GM23248 (cell line): ENCODE measurements around the gene SH3PXD2A. TPM values are rescaled to one million over a fixed set of nuclear protein-coding genes. Genes with fewer than 3 reads are reported as not detected.
A peak's percentile ranks its signal among the peaks of the same experiment; 100 is the strongest.

ENCODE experiments used
- DNase-seq: peaks from one replicate; pipeline ENCODE4 v3.0.0-alpha.2; 2015
- H2AFZ ChIP-seq: fragments of 200-600 bp; sonication (generic); 2 replicates; pipeline ENCODE4 v1.6.1; 2016; ENCODE audit warnings: antibody characterized with exemption
- H3F3A ChIP-seq: fragments of 200-600 bp; sonication (generic); 2 replicates; pipeline ENCODE4 v1.6.1; 2016; ENCODE audit warnings: mild to moderate bottlenecking, antibody characterized with exemption, mixed run types; ENCODE audit not compliant: insufficient read depth
- H3K27ac ChIP-seq: fragments of 200-600 bp; sonication (generic); 2 replicates; pipeline ENCODE4 v1.5.1; 2016; ENCODE audit warnings: mild to moderate bottlenecking
- H3K27me3 ChIP-seq: fragments of 200-600 bp; sonication (generic); replicated peaks from 2 replicates; pipeline ENCODE4 v1.6.1; 2016; ENCODE audit warnings: mild to moderate bottlenecking; ENCODE audit not compliant: insufficient read depth
- H3K36me3 ChIP-seq: fragments of 200-600 bp; sonication (generic); 2 replicates; pipeline ENCODE4 v1.6.1; 2016; ENCODE audit warnings: low read depth, mild to moderate bottlenecking
- H3K4me1 ChIP-seq: fragments of 200-600 bp; sonication (generic); 2 replicates; pipeline ENCODE4 v1.6.1; 2016; ENCODE audit warnings: mild to moderate bottlenecking; ENCODE audit not compliant: insufficient read depth
- H3K4me2 ChIP-seq: fragments of 200-600 bp; sonication (generic); one replicate; pipeline ENCODE4 v1.6.1; 2016; ENCODE audit warnings: mild to moderate bottlenecking; ENCODE audit not compliant: unreplicated experiment
- H3K4me3 ChIP-seq: fragments of 200-600 bp; sonication (generic); 2 replicates; pipeline ENCODE4 v1.5.1; 2016; ENCODE audit warnings: mild to moderate bottlenecking
- H3K79me2 ChIP-seq: fragments of 200-600 bp; sonication (generic); 2 replicates; pipeline ENCODE4 v1.6.1; 2016; ENCODE audit warnings: mild to moderate bottlenecking; ENCODE audit not compliant: insufficient read depth
- H3K9ac ChIP-seq: fragments of 200-600 bp; sonication (generic); 2 replicates; pipeline ENCODE4 v1.6.1; 2016; ENCODE audit warnings: mild to moderate bottlenecking
- H3K9me2 ChIP-seq: fragments of 200-600 bp; sonication (generic); 2 replicates; pipeline ENCODE4 v1.6.1; 2016; ENCODE audit warnings: mixed run types, mild to moderate bottlenecking, moderate library complexity; ENCODE audit not compliant: insufficient read depth
- H3K9me3 ChIP-seq: fragments of 200-600 bp; sonication (generic); one replicate; pipeline ENCODE4 v1.6.1; 2017; ENCODE audit warnings: low read depth
- H4K20me1 ChIP-seq: fragments of 200-600 bp; sonication (generic); 2 replicates; pipeline ENCODE4 v1.6.0; 2016; ENCODE audit not compliant: insufficient read depth
- EZH2 ChIP-seq: fragments of 200-600 bp; sonication (generic); IDR thresholded peaks from 2 replicates; pipeline ENCODE4 v1.6.1; 2018; ENCODE audit warnings: antibody characterized with exemption, mild to moderate bottlenecking; ENCODE audit not compliant: insufficient read depth, poor library complexity, severe bottlenecking
- EZH2phosphoT487 ChIP-seq: fragments of 200-600 bp; sonication (generic); IDR thresholded peaks from 2 replicates; pipeline ENCODE4 v1.6.1; 2018; ENCODE audit warnings: antibody characterized with exemption, moderate library complexity, mild to moderate bottlenecking, low read depth; ENCODE audit not compliant: insufficient read depth
- WGBS, 2 experiments: methylation state at CpG; one replicate each; pipeline ENCODE4 v1.1.6; 2015 to 2017; ENCODE audit warnings: low lambda C conversion rate in 2 of 2, low coverage in 1 of 2; ENCODE audit errors: missing lambda C conversion rate in 2 of 2; 5-methylcytosine and 5-hydroxymethylcytosine counted together
- in situ Hi-C: fragments of 300-500 bp; cut with MboI; formaldehyde crosslinking; loops from 2 replicates; pipeline ENCODE4 v1.15.0; 2020
- polyA plus RNA-seq: library from polyadenylated mRNA; unstranded; fragments of >200 nt; fragmentation: Nextera tagmentation; extraction: Ambion mirVana; gene quantifications from 2 replicates; pipeline ENCODE4 v1.2.1, GENCODE V29; 2016
- total RNA-seq: library from RNA; depleted of rRNA; stranded (reverse); fragments of >200 nt; shearing (Covaris generic); gene quantifications from 2 replicates; pipeline ENCODE4 v1.2.3, GENCODE V29; 2014

SH3PXD2A gene
- total and polyA plus RNA-seq, 2 experiments from 2014 or later = 34.0 to 58.0 TPM

- H3K79me2 ChIP-seq = no peaks in the 10 kb centered on the region
- H3K9ac ChIP-seq = no peak overlapping the region
- H3K27me3 ChIP-seq = no peaks in the 10 kb centered on the region
- no peaks in the 10 kb centered on the region for H3K9me2 ChIP-seq
- H3K4me2 ChIP-seq = no peak overlapping the region
- 79 to 89% methylated on average over 3 to 4 of the region's 4 CpGs for WGBS, 2 experiments
- no peak overlapping the region for H3K27ac ChIP-seq
- TF ChIP-seq EZH2phosphoT487 (no peak), EZH2 (no peak)
- peaks cover 19% of the 10 kb centered on the region for H3K4me1 ChIP-seq
- no peaks in the 10 kb centered on the region for H3K36me3 ChIP-seq
- H3K9me3 ChIP-seq = no peaks in the 10 kb centered on the region
- no peak overlapping the region for H3K4me3 ChIP-seq
- H3F3A ChIP-seq = peaks cover 23% of the 10 kb centered on the region
- H2AFZ ChIP-seq = no peak overlapping the region
- in situ Hi-C loops = loop anchor here (5.0 to 25.0 kb wide), 2 partner anchors 149 to 499 kb away; no protein-coding TSS in a partner anchor
- no peak for DNase-seq
- no peaks in the 10 kb centered on the region for H4K20me1 ChIP-seq
These were observed 141.7 kb downstream of the SH3PXD2A start for GRCh38 chr10:103713676-103714075.

- Histone ChIP-seq H3K9me3 (no peaks in the 10 kb centered on the region), H3K36me3 (no peaks in the 10 kb centered on the region), H3K4me1 (peaks cover 19% of the 10 kb centered on the region), H4K20me1 (no peaks in the 10 kb centered on the region), H3F3A (peaks cover 23% of the 10 kb centered on the region), H3K27ac (no peak overlapping the region), H2AFZ (no peak overlapping the region), H3K79me2 (no peaks in the 10 kb centered on the region), H3K4me2 (no peak overlapping the region), H3K27me3 (no peaks in the 10 kb centered on the region), H3K4me3 (no peak overlapping the region), H3K9ac (no peak overlapping the region), H3K9me2 (no peaks in the 10 kb centered on the region)
- in situ Hi-C loops = loop anchor here (5.0 to 25.0 kb wide), 2 partner anchors 149 to 499 kb away; no protein-coding TSS in a partner anchor
- 8 to 9% methylated on average over 8 of the region's 8 CpGs for WGBS, 2 experiments
- TF ChIP-seq EZH2phosphoT487 = no peak
- no peak for TF ChIP-seq EZH2
- peak; percentile 81 for DNase-seq
These were observed 142.4 kb downstream of the SH3PXD2A start for GRCh38 chr10:103712898-103713498.

- TF ChIP-seq EZH2phosphoT487 (no peak), EZH2 (no peak)
- Histone ChIP-seq H3K9ac (no peak overlapping the region), H4K20me1 (no peaks in the 10 kb centered on the region), H2AFZ (no peak overlapping the region), H3F3A (peaks cover 23% of the 10 kb centered on the region), H3K4me2 (no peak overlapping the region), H3K36me3 (no peaks in the 10 kb centered on the region), H3K9me3 (no peaks in the 10 kb centered on the region), H3K4me1 (peaks cover 19% of the 10 kb centered on the region), H3K4me3 (no peak overlapping the region), H3K27ac (no peak overlapping the region), H3K9me2 (no peaks in the 10 kb centered on the region), H3K79me2 (no peaks in the 10 kb centered on the region), H3K27me3 (no peaks in the 10 kb centered on the region)
- 62 to 68% methylated on average over 5 of the region's 5 CpGs for WGBS, 2 experiments
- in situ Hi-C loops = loop anchor here (5.0 to 25.0 kb wide), 2 partner anchors 150 to 500 kb away; no protein-coding TSS in a partner anchor
- DNase-seq = no peak
These were observed 143.2 kb downstream of the SH3PXD2A start for GRCh38 chr10:103712146-103712545.

GRCh38 chr10:103711351-103711994, 143.9 kb downstream of the SH3PXD2A start:
- no peaks in the 10 kb centered on the region for H4K20me1 ChIP-seq
- H3F3A ChIP-seq = peaks cover 19% of the 10 kb centered on the region
- H3K9me3 ChIP-seq = no peaks in the 10 kb centered on the region
- H3K79me2 ChIP-seq = no peaks in the 10 kb centered on the region
- no peak overlapping the region for H3K27ac ChIP-seq
- peaks cover 19% of the 10 kb centered on the region for H3K4me1 ChIP-seq
- no peak overlapping the region for H2AFZ ChIP-seq
- 88% methylated on average over 15 of the region's 15 CpGs for WGBS, 2 experiments
- no peak for DNase-seq
- no peak overlapping the region for H3K4me3 ChIP-seq
- in situ Hi-C loops = loop anchor here (5.0 to 25.0 kb wide), 2 partner anchors 151 to 501 kb away; no protein-coding TSS in a partner anchor
- H3K9me2 ChIP-seq = no peaks in the 10 kb centered on the region
- H3K27me3 ChIP-seq = no peaks in the 10 kb centered on the region
- TF ChIP-seq EZH2 (no peak), EZH2phosphoT487 (no peak)
- no peak overlapping the region for H3K9ac ChIP-seq
- no peak overlapping the region for H3K4me2 ChIP-seq
- H3K36me3 ChIP-seq = no peaks in the 10 kb centered on the region
